Activated T-cell treated with anti-CD3 and anti-CD28 coated beads, Interleukin-2, amount 50 U/mL, for 72 hours (primary cell): Measurements from ENCODE around the gene CSNK1G2. TPM values are rescaled to one million over a fixed set of nuclear protein-coding genes. Genes with fewer than 3 reads are reported as not detected.

Experiments
- ATAC-seq, 2 donors: fragments of 150-1000 bp; cut with Tn5 transposase; replicated peaks in 1 of 2; 2 replicates each; pipeline ENCODE4 v1.10.0; 2021; ENCODE audit warnings: moderate library complexity in 2 of 2, mild to moderate bottlenecking in 1 of 2
- DNase-seq, 2 donors: peaks; one replicate each; pipeline ENCODE4 v3.0.0; 2021 to 2022; ENCODE audit warnings: mixed read lengths in 1 of 2
- H3K27ac Mint-ChIP-seq: one replicate; pipeline ENCODE4 v1.8.0; 2022; ENCODE audit warnings: mild to moderate bottlenecking, moderate library complexity, mixed read lengths
- H3K27me3 Mint-ChIP-seq: one replicate; pipeline ENCODE4 v1.8.0; 2022; ENCODE audit warnings: low read depth, mixed read lengths
- H3K36me3 Mint-ChIP-seq, 2 donors: one replicate each; pipeline ENCODE4 v1.8.0; 2022; ENCODE audit warnings: mixed read lengths in 2 of 2, mild to moderate bottlenecking in 1 of 2; ENCODE audit not compliant: insufficient read depth in 2 of 2
- H3K4me1 Mint-ChIP-seq: one replicate; pipeline ENCODE4 v1.8.0; 2022; ENCODE audit warnings: low read depth, mixed read lengths
- H3K4me3 Mint-ChIP-seq, 2 donors: one replicate each; pipeline ENCODE4 v1.8.0; 2022; ENCODE audit warnings: mild to moderate bottlenecking in 2 of 2, mixed read lengths in 2 of 2, moderate library complexity in 2 of 2
- H3K9me3 Mint-ChIP-seq, 2 donors: one replicate each; pipeline ENCODE4 v1.8.0; 2022; ENCODE audit warnings: mixed read lengths in 2 of 2
- total RNA-seq, 2 donors: library from RNA; stranded (reverse); gene quantifications; one replicate each; pipeline ENCODE4 v1.2.3, GENCODE V29; 2022

Gene CSNK1G2
- total RNA-seq, 2 donors from 2014 or later, result 63.7 to 66.5 TPM

DNA sequence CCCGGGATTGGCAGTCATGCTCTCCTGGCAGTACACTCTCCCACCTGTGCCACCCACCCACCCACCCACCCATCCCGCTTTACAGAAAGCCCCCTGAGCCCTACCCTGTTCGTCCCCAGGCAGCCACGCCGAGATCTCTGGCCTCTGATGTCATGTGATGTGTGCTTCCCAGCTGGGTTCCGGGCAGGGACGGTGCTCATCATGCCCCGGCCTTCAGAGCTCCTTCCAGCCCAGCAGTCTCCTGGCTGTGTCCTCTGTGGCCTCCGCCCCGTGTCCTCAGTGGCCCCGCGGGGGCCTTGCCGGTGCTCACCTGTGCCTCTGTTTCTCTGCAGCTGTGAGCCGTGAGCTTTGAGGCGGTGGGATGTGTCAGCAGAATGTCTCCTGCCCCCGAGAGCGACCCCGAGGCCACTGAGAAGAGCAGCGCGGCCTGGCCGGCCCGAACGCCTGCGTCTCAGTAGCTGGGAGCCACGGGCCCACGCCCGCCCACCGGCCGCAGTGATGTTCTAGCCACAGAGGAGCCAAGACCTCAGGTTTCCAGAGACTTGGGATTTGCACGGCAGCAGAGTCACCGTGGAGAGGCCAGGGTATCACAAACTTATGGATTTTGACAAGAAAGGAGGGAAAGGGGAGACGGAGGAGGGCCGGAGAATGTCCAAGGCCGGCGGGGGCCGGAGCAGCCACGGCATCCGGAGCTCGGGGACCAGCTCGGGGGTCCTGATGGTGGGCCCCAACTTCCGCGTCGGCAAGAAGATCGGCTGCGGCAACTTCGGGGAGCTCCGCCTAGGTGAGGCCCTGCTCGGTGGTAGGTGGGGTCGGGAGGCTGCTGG is 28.4 kb downstream of the CSNK1G2 start:
- no peaks in the 10 kb centered on the region for H3K27me3 Mint-ChIP-seq
- no peak for ATAC-seq
- peaks cover 0 to 1% of the 10 kb centered on the region in 2 donors for H3K36me3 Mint-ChIP-seq
- no peak overlapping the region for H3K27ac Mint-ChIP-seq
- no peak overlapping the region for H3K4me3 Mint-ChIP-seq
- H3K4me1 Mint-ChIP-seq, result peaks cover 21% of the 10 kb centered on the region
- DNase-seq, result no peak
- no peaks in the 10 kb centered on the region for H3K9me3 Mint-ChIP-seq

DNA sequence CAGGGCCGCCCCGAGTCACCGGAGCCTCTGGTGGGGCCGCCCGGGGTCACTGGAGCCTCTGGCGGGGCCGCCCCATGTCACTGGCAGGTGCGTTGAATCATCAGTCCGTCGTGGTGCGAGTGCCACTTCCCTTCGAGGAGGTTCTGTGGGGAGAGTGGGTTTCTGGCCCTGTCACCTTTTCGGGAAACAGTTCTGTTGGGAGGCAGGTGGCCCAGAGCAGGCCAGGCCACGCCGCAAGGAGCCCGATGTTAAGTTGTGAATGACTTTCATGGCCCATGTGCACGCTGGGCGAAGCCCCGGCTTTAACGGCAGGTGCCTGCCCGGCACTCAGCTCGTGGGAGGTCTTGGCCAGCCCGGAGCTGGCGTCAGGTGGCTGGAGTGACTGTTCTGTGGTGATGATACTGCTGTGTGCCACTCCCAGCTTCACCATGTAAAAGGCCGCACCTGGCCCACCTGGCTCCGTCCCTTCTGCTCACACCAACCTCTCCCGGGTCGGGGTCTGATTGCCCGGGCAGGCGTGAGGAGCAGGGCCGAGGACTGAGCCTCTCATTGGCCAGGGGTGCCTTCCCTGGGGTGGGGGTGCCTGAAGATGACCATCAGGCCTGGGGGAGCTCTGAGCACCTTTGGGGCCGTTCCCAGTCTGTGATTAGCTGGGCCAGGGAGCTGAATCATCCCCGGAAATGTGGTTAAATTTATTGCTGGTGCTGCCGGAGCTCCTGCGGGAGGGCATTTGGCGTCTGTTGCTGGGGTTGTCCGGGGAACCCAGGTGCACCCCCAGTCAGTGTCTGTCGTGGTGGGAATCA is 29.2 kb downstream of the CSNK1G2 start:
- peaks cover 21% of the 10 kb centered on the region for H3K4me1 Mint-ChIP-seq
- no peak overlapping the region for H3K27ac Mint-ChIP-seq
- H3K27me3 Mint-ChIP-seq, result no peaks in the 10 kb centered on the region
- ATAC-seq, result no peak
- no peak overlapping the region for H3K4me3 Mint-ChIP-seq
- no peaks in the 10 kb centered on the region for H3K9me3 Mint-ChIP-seq
- peaks cover 0 to 1% of the 10 kb centered on the region in 2 donors for H3K36me3 Mint-ChIP-seq
- DNase-seq, result no peak

DNA sequence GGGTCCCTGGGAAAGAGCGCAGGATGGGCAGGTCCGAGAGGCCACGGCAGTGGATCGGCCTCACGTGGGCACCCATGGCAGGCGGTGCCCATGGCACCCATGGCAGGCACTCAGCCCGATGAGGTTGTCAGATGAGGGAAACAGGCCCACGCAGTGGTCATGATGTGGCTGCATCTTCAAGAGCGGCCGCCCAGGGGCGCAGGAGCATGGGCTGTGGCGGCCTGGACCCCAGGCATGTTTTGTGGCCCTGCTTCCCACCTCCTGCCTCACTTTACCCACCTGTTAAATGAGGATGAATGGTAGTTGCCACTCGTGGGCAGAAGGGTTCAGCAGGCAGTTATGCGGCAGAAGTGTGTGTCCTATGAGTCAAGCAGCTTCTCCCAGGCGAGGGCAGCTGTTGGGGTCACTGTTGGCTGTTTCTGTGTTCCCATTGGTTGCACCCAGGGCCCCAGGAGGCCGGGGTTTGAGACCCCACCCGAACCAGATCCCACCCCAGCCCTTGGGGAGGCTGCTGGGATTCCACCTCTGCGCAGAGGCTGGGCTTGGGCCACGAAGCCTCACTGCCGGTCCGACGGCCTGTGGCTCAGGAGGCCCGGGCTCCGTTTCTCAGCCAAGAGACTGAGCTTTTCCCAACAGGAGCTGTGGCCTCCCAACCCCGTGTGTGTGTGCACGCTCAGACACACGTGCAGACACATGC is 30.0 kb downstream of the CSNK1G2 start:
- no peak for DNase-seq
- H3K9me3 Mint-ChIP-seq, result no peaks in the 10 kb centered on the region
- H3K27ac Mint-ChIP-seq, result no peak overlapping the region
- H3K27me3 Mint-ChIP-seq, result no peaks in the 10 kb centered on the region
- no peak overlapping the region for H3K4me3 Mint-ChIP-seq
- no peak for ATAC-seq
- peaks cover 0 to 3% of the 10 kb centered on the region in 2 donors for H3K36me3 Mint-ChIP-seq
- H3K4me1 Mint-ChIP-seq, result peaks cover 16% of the 10 kb centered on the region

DNA sequence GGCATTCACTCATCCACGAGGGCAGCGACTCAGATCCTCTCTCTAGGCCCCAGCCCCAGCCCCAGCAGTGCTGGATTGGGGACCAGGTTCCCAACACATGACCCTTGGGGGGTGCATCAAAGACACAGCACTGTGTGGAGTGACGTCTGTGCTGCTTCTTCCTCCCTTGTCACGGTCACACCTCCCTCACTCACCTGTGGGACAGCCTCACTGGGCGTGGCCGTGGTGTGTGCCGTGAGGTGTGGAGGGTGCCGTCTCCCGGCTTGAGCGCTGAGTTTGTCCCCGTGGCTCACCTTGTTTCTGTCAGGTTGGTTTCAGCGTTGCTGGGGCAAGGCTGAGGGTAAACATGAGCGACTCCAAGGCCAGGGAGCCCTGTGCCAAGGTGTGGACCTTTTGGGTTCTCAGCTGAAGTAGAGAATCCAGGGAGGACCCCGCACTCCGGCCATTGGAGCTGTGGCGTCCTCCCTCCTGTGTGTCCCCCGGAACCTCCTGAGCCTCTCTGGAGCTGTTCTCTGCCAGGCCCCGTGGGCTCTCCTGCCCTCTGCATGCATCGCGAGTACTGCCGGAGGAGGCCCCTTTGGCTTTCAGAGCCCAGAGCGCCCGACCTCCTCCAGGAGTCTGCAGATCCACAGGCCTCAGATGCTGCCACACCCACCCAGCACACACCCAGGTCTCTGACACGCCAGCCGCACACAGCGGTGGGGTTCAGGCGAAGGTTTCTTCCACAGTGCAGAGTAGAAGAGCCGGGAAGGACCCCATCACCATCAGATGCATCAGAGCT is 33.6 kb downstream of the CSNK1G2 start:
- Mint-ChIP-seq H3K36me3 (peaks cover 0 to 3% of the 10 kb centered on the region in 2 donors), H3K4me3 (no peak overlapping the region), H3K27ac (no peak overlapping the region), H3K9me3 (no peaks in the 10 kb centered on the region), H3K4me1 (peaks cover 4% of the 10 kb centered on the region), H3K27me3 (no peaks in the 10 kb centered on the region)
- no peak for ATAC-seq
- no peak for DNase-seq

DNA sequence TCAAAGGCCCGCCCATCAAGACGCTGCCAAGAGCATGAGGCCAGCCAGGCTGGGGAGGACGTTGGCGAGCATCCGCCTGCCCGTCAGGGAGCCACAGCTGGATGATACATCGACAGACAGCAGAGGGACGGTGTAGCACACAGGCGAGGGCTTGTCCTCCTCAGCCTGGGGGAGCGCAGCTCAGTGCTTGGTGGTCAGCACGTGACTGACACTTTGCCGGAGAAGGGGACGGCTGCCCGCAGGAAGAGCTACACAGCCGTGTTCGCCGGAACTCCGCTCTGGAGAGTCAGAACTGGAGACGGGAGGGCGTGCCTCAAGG is 34.1 kb downstream of the CSNK1G2 start:
- Mint-ChIP-seq H3K27ac (no peak overlapping the region), H3K9me3 (no peaks in the 10 kb centered on the region), H3K27me3 (no peaks in the 10 kb centered on the region), H3K4me3 (no peak overlapping the region), H3K36me3 (peaks cover 0 to 2% of the 10 kb centered on the region in 2 donors), H3K4me1 (peaks cover 4% of the 10 kb centered on the region)
- ATAC-seq, result no peak
- DNase-seq, result no peak

DNA sequence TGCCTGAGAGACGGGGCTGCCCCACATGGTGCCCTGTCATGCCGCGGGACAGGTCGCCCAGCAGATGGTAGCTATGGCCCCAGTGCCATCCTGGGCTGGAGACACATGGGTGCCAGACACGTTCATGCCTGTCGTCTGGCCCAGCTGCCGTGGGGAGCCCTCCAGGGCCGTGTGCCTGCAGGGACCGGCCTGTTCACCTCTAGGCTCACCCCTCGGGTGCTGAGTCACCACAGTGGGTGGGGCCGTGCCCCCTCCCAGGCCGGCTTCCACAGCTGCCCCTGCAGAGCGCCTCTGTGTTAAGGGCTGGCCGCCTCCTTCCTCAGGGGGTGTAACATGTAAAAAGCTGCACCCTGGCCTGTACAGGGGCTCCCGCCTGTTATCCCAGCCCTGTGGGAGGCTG is 36.1 kb downstream of the CSNK1G2 start:
- H3K36me3 Mint-ChIP-seq, result peaks cover 0 to 6% of the 10 kb centered on the region in 2 donors
- H3K27ac Mint-ChIP-seq, result no peak overlapping the region

DNA sequence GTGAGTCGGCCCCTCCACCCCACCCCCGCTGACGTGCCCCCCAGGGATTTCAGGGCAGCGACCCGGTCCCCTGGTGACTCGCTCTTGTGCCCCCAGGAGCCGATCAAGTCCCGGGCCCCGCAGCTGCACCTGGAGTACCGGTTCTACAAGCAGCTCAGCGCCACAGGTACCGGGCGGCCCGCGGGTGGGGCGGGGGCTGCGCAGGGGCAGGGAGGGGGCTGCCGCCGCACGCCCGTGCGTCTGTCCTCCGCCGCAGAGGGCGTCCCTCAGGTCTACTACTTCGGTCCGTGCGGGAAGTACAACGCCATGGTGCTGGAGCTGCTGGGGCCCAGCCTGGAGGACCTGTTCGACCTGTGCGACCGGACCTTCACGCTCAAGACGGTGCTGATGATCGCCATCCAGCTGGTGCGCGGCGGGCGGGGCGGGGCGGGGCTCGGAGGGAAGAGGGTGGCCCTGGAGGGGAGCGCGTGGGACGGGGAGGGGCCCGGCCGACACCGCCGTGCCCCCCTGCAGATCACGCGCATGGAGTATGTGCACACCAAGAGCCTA is 37.4 kb downstream of the CSNK1G2 start:
- H3K27me3 Mint-ChIP-seq, result no peaks in the 10 kb centered on the region
- no peaks in the 10 kb centered on the region for H3K9me3 Mint-ChIP-seq
- no peak overlapping the region for H3K27ac Mint-ChIP-seq
- peaks cover 2 to 7% of the 10 kb centered on the region in 2 donors for H3K36me3 Mint-ChIP-seq
- no peak overlapping the region for H3K4me3 Mint-ChIP-seq
- ATAC-seq (no peak), DNase-seq (no peak)
- peaks cover 3% of the 10 kb centered on the region for H3K4me1 Mint-ChIP-seq

More for the DNA sequence above, 36.1 kb downstream of the CSNK1G2 start:
- H3K4me3 Mint-ChIP-seq, result no peak overlapping the region
- no peaks in the 10 kb centered on the region for H3K27me3 Mint-ChIP-seq
- peaks cover 4% of the 10 kb centered on the region for H3K4me1 Mint-ChIP-seq
- ATAC-seq (no peak), DNase-seq (no peak)
- H3K9me3 Mint-ChIP-seq, result no peaks in the 10 kb centered on the region

DNA sequence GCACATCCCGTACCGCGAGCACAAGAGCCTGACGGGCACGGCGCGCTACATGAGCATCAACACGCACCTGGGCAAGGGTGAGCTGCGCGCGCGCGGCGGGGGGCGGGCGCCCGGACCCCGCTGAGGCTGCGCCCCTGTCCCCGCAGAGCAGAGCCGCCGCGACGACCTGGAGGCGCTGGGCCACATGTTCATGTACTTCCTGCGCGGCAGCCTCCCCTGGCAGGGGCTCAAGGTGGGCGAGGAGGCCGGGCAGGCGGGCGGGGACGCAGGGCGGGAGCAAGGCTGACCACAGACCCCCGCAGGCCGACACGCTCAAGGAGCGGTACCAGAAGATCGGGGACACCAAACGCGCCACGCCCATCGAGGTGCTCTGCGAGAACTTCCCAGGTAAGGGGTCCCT is 38.0 kb downstream of the CSNK1G2 start:
- no peaks in the 10 kb centered on the region for H3K9me3 Mint-ChIP-seq
- ATAC-seq (no peak), DNase-seq (no peak)
- no peak overlapping the region for H3K4me3 Mint-ChIP-seq
- H3K27me3 Mint-ChIP-seq, result no peaks in the 10 kb centered on the region
- no peak overlapping the region for H3K27ac Mint-ChIP-seq
- peaks cover 2 to 8% of the 10 kb centered on the region in 2 donors for H3K36me3 Mint-ChIP-seq
- H3K4me1 Mint-ChIP-seq, result no peaks in the 10 kb centered on the region

DNA sequence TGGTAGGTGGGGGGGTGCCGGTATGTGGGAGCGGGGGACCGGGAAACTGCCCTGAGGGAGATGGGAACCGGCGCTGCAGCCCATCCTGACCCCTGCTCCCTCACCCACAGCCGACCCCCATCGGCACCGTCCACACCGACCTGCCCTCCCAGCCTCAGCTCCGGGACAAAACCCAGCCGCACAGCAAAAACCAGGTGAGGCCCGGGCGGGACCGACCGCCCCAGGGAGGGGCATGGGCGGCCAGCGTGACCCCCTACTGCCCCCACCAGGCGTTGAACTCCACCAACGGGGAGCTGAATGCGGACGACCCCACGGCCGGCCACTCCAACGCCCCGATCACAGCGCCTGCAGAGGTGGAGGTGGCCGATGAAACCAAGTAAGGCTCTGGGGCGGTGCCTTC is 38.7 kb downstream of the CSNK1G2 start:
- H3K36me3 Mint-ChIP-seq, result peaks cover 2 to 8% of the 10 kb centered on the region in 2 donors
- ATAC-seq (no peak), DNase-seq (no peak)
- no peak overlapping the region for H3K4me3 Mint-ChIP-seq
- no peak overlapping the region for H3K27ac Mint-ChIP-seq
- H3K27me3 Mint-ChIP-seq, result no peaks in the 10 kb centered on the region
- no peaks in the 10 kb centered on the region for H3K4me1 Mint-ChIP-seq
- no peaks in the 10 kb centered on the region for H3K9me3 Mint-ChIP-seq

DNA sequence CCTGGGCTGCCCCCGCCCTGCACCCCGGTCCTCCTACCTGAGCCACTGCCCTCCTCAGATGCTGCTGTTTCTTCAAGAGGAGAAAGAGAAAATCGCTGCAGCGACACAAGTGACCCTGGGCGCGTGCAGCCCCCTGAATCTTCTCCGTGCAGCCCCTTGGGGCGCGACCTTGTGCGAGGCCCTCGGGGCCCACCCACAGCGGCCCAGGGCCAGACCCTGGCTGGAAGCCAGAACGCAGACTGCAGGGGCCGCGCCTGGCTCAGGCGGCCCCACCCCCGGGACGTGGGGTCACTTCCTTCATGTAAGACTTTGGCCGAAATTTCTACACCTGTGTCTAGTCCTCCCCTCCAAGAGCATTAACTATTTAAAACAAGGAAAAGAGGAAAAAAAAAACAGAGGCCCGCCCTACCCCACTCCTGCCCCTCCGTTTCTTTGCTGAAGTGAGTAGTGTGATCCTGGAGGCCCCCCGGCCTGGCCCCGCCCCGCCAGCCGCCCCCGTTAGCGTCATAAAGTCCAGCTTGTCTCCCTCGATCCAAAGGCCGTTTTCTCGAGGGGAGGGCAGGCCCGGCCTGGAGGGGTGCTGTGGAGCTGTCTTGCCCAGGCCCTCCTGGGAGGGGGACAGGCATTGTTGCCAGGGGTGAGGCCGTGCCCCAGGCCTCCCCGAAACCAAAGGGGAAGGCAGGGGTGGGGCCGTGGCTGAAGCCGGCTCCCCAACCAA is 39.3 kb downstream of the CSNK1G2 start:
- Mint-ChIP-seq H3K27me3 (no peaks in the 10 kb centered on the region), H3K36me3 (peaks cover 2 to 10% of the 10 kb centered on the region in 2 donors), H3K27ac (no peak overlapping the region), H3K4me3 (no peak overlapping the region), H3K4me1 (no peaks in the 10 kb centered on the region), H3K9me3 (no peaks in the 10 kb centered on the region)
- DNase-seq (no peak), ATAC-seq (no peak)

DNA sequence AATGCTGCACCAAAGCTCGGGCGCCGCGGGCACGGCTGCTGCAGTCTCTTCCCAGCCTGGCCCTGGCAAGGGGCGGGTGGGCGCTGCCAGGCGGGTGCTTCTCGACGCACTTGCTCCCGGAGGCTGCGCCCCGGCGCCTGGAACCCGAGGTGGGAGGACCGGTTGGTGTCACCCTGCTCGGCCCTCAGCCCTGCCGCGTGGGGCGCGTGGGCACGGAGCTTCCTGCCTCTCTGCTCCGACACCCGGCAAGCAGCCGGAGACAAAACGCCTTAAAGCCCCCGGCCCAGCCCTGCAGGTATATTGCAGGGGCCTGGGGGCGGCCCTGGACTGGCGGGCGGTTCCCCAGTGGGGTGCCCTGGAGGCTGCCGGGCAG is 39.8 kb downstream of the CSNK1G2 start:
- DNase-seq (no peak), ATAC-seq (no peak)
- Mint-ChIP-seq H3K4me1 (no peaks in the 10 kb centered on the region), H3K36me3 (peaks cover 2 to 10% of the 10 kb centered on the region in 2 donors), H3K27me3 (no peaks in the 10 kb centered on the region), H3K27ac (no peak overlapping the region), H3K9me3 (no peaks in the 10 kb centered on the region), H3K4me3 (no peak overlapping the region)

DNA sequence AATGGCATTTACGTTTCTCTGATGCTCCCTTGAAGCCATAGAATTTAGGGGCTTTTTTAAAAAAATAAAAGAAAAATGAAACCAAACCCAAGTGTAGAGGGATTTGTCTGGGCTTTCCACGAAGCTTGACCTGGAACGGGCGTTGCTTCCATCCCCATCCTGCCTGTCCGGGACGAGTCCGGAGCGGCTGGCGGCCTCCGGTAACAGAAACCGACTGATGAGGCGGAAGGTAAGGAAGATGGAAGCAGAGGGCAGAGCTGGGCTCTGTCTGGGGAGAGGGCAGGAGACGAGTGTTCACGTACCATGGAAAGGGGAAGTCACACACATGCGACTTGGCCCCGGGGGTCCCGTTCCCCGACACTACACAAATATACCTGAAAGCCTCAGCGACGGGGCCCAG is 40.3 kb downstream of the CSNK1G2 start:
- Mint-ChIP-seq H3K36me3 (peaks cover 2 to 8% of the 10 kb centered on the region in 2 donors), H3K4me1 (no peaks in the 10 kb centered on the region), H3K27ac (no peak overlapping the region), H3K27me3 (no peaks in the 10 kb centered on the region), H3K9me3 (no peaks in the 10 kb centered on the region), H3K4me3 (no peak overlapping the region)
- DNase-seq (no peak), ATAC-seq (no peak)
